SW 1271 (cell line): Measurements from ENCODE around the gene CTU2.

ENCODE experiments used
- DNase-seq, 2 experiments: peaks; one replicate each; lab custom pipeline; 2025; lab: John Stamatoyannopoulos, UW

CTU2 gene

GRCh38 chr16:88743693-88744576 lies 37.6 kb downstream of the CTU2 start:
- DNase-seq = peak; percentile 38 to 47

- DNase-seq = no peak
Observed at GRCh38 chr16:88744577-88745521, 38.5 kb downstream of the CTU2 start.

GRCh38 chr16:88746506-88746905 lies 40.2 kb downstream of the CTU2 start:
- DNase-seq = no peak

GRCh38 chr16:88747588-88748301 lies 41.4 kb downstream of the CTU2 start:
- DNase-seq = peak in 1 of 2 experiments; percentile 22

- DNase-seq = no peak
Observed at GRCh38 chr16:88748364-88748763, 42.1 kb downstream of the CTU2 start.

GRCh38 chr16:88749358-88749757 lies 43.1 kb downstream of the CTU2 start:
- no peak for DNase-seq

GRCh38 chr16:88750854-88751253 lies 44.6 kb downstream of the CTU2 start:
- DNase-seq = no peak

GRCh38 chr16:88752386-88753002 lies 46.2 kb downstream of the CTU2 start:
- DNase-seq = no peak

GRCh38 chr16:88753191-88753590 lies 46.9 kb downstream of the CTU2 start:
- DNase-seq = no peak

- DNase-seq = no peak
Observed at GRCh38 chr16:88753602-88754001, 47.3 kb downstream of the CTU2 start.

- no peak for DNase-seq
Observed at GRCh38 chr16:88754109-88754911, 48.0 kb downstream of the CTU2 start.

GRCh38 chr16:88754912-88755744 lies 48.8 kb downstream of the CTU2 start:
- no peak for DNase-seq

- no peak for DNase-seq
Observed at GRCh38 chr16:88755745-88756443, 49.6 kb downstream of the CTU2 start.

- no peak for DNase-seq
Observed at GRCh38 chr16:88758227-88758943, 52.1 kb downstream of the CTU2 start.

GRCh38 chr16:88758944-88759244 lies 52.6 kb downstream of the CTU2 start:
- no peak for DNase-seq

GRCh38 chr16:88759245-88759975 lies 53.1 kb downstream of the CTU2 start:
- no peak for DNase-seq

- no peak for DNase-seq
Observed at GRCh38 chr16:88759976-88760350, 53.7 kb downstream of the CTU2 start.
